ENCODE results near the gene ARMH1. TPM values are rescaled to one million over a fixed set of nuclear protein-coding genes. Genes with fewer than 3 reads are reported as not detected.
"Not testable (repeated sequence)": the region's sequence is repeated elsewhere in the genome, so short reads cannot be mapped to it uniquely, and the experiment has no call there.

ARMH1 gene
- total RNA-seq, 2 donors from 2014 or later: 53.0 to 56.8 TPM

DNA sequence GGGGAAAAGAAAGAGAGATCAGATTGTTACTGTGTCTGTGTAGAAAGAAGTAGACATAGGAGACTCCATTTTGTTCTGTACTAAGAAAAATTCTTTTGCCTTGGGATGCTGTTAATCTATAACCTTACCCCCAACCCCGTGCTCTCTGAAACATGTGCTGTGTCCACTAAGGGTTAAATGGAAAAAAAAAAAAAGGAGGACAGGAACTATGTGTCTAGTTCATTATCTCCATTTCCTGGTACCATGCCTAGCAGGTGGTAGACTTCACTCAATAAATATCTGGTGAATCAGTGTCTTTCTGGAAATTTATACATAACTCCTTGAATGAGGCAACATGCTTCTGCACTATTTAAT, 64.4 kb downstream of the ARMH1 start:
- H3K4me3 Mint-ChIP-seq: peak overlapping the region; percentile 87
- not testable (repeated sequence) for DNase-seq; H3K27me3 Mint-ChIP-seq; H3K36me3 Mint-ChIP-seq (ENCODE audit: low read depth); H3K9me3 ChIP-seq (ENCODE audit: control insufficient read depth, low read length, poor library complexity, severe bottlenecking); H3K4me1 Mint-ChIP-seq
- peak overlapping the region; percentile 91 for H3K27ac Mint-ChIP-seq
- peak; percentile 4 for ATAC-seq

- peak; percentile 100 for ATAC-seq
- no peaks in the 10 kb centered on the region for H3K9me3 ChIP-seq (ENCODE audit: control insufficient read depth, low read length, poor library complexity, severe bottlenecking)
- Mint-ChIP-seq H3K36me3 (ENCODE audit: low read depth) (peaks cover 4% of the 10 kb centered on the region), H3K27me3 (no peaks in the 10 kb centered on the region), H3K4me1 (peaks cover 6% of the 10 kb centered on the region), H3K4me3 (peak within 1 kb of the TSS; percentile 87), H3K27ac (peak within 1 kb of the TSS; percentile 91)
- peak; percentile 92 to 94 (median 94) for DNase-seq
These were observed 65.0 kb downstream of the ARMH1 start, which contains the start of gene KIF2C for GRCh38 chr1:44739307-44740178. TSS of gene KIF2C (plus strand) at chr1:44739837. CDS start at chr1:44739933, 96 bp downstream.

GRCh38 chr1:44740179-44740617, 65.7 kb downstream of the ARMH1 start:
- H3K27me3 Mint-ChIP-seq: no peaks in the 10 kb centered on the region
- no peaks in the 10 kb centered on the region for H3K9me3 ChIP-seq (ENCODE audit: control insufficient read depth, low read length, poor library complexity, severe bottlenecking)
- peaks cover 4% of the 10 kb centered on the region for H3K36me3 Mint-ChIP-seq (ENCODE audit: low read depth)
- no peak for ATAC-seq
- H3K4me3 Mint-ChIP-seq: peak overlapping the region; percentile 87
- peak overlapping the region; percentile 91 for H3K27ac Mint-ChIP-seq
- DNase-seq: no peak
- peaks cover 6% of the 10 kb centered on the region for H3K4me1 Mint-ChIP-seq

DNA sequence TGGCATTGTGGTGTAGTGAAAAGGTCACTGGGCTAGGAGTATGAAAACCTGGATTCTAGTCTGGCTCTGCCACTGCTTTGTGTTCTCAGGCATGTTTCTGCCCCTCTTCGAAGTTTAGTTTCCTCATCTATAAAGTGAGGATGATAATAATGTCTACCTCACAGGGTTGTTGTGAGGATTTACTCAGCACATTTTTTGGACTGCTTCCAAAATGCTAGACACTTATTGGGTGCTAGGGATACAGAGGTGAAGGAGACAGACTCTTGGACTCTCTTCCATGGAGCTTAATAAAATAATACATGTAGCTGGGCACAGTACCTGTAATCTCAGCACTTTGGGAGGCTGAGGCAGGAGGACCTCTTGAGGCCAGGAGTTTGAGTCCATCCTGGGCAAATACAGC, 68.7 kb downstream of the ARMH1 start:
- H3K27ac Mint-ChIP-seq: peak overlapping the region; percentile 61
- H3K4me1 Mint-ChIP-seq: peaks cover 6% of the 10 kb centered on the region
- ATAC-seq (no peak), DNase-seq (no peak)
- H3K9me3 ChIP-seq (ENCODE audit: control insufficient read depth, low read length, poor library complexity, severe bottlenecking): no peaks in the 10 kb centered on the region
- no peaks in the 10 kb centered on the region for H3K36me3 Mint-ChIP-seq (ENCODE audit: low read depth)
- H3K27me3 Mint-ChIP-seq: no peaks in the 10 kb centered on the region
- no peak overlapping the region for H3K4me3 Mint-ChIP-seq

- no peaks in the 10 kb centered on the region for H3K9me3 ChIP-seq (ENCODE audit: control insufficient read depth, low read length, poor library complexity, severe bottlenecking)
- H3K36me3 Mint-ChIP-seq (ENCODE audit: low read depth): no peaks in the 10 kb centered on the region
- no peak for DNase-seq
- no peak for ATAC-seq
- H3K4me3 Mint-ChIP-seq: no peak overlapping the region
- peaks cover 2% of the 10 kb centered on the region for H3K4me1 Mint-ChIP-seq
- no peaks in the 10 kb centered on the region for H3K27me3 Mint-ChIP-seq
- H3K27ac Mint-ChIP-seq: no peak overlapping the region
These were observed 73.4 kb downstream of the ARMH1 start for GRCh38 chr1:44747878-44748277.

GRCh38 chr1:44757420-44757819, 82.9 kb downstream of the ARMH1 start:
- ATAC-seq: no peak
- no peak overlapping the region for H3K27ac Mint-ChIP-seq
- no peak overlapping the region for H3K4me3 Mint-ChIP-seq

GRCh38 chr1:44759077-44759476, 84.6 kb downstream of the ARMH1 start:
- H3K27ac Mint-ChIP-seq: no peak overlapping the region
- H3K4me3 Mint-ChIP-seq: no peak overlapping the region
- H3K4me1 Mint-ChIP-seq: peaks cover 8% of the 10 kb centered on the region
- no peaks in the 10 kb centered on the region for H3K27me3 Mint-ChIP-seq
- ATAC-seq (no peak), DNase-seq (no peak)
- no peaks in the 10 kb centered on the region for H3K36me3 Mint-ChIP-seq (ENCODE audit: low read depth)
- H3K9me3 ChIP-seq (ENCODE audit: control insufficient read depth, low read length, poor library complexity, severe bottlenecking): no peaks in the 10 kb centered on the region

More at GRCh38 chr1:44757420-44757819, 82.9 kb downstream of the ARMH1 start:
- peaks cover 2% of the 10 kb centered on the region for H3K4me1 Mint-ChIP-seq
- H3K36me3 Mint-ChIP-seq (ENCODE audit: low read depth): no peaks in the 10 kb centered on the region
- H3K27me3 Mint-ChIP-seq: no peaks in the 10 kb centered on the region
- no peak for DNase-seq
- H3K9me3 ChIP-seq (ENCODE audit: control insufficient read depth, low read length, poor library complexity, severe bottlenecking): no peaks in the 10 kb centered on the region

- H3K9me3 ChIP-seq (ENCODE audit: control insufficient read depth, low read length, poor library complexity, severe bottlenecking): no peaks in the 10 kb centered on the region
- Mint-ChIP-seq H3K4me1 (peaks cover 8% of the 10 kb centered on the region), H3K4me3 (no peak overlapping the region), H3K36me3 (ENCODE audit: low read depth) (no peaks in the 10 kb centered on the region), H3K27me3 (no peaks in the 10 kb centered on the region), H3K27ac (peak overlapping the region; percentile 78)
- DNase-seq (no peak), ATAC-seq (no peak)
These were observed 86.4 kb downstream of the ARMH1 start for GRCh38 chr1:44760876-44761275.

- DNase-seq; H3K9me3 ChIP-seq (ENCODE audit: control insufficient read depth, low read length, poor library complexity, severe bottlenecking); H3K27ac Mint-ChIP-seq; H3K27me3 Mint-ChIP-seq; ATAC-seq; H3K4me1 Mint-ChIP-seq; H3K4me3 Mint-ChIP-seq; H3K36me3 Mint-ChIP-seq (ENCODE audit: low read depth): not testable (repeated sequence)
These were observed 91.9 kb downstream of the ARMH1 start for GRCh38 chr1:44766421-44766820.

Other genes with a start within 250 kb of the ARMH1 start
- 1 to 10 TPM; 2.6 to 2.8 TPM for gene TMEM53, start 233 bp upstream of the ARMH1 start, total RNA-seq
- not detected for gene RNU5D-1, start 56.5 kb downstream of the ARMH1 start, total RNA-seq
- gene KIF2C, start 65.1 kb downstream of the ARMH1 start, total RNA-seq: 1 to 10 TPM; 1.4 to 1.7 TPM
- 1,000 to 10,000 TPM; 2,841 to 3,014 TPM for gene RPS8, start 100.8 kb downstream of the ARMH1 start, total RNA-seq
- 1 to 10 TPM; 1.1 to 1.4 TPM for gene BEST4, start 113.5 kb downstream of the ARMH1 start, total RNA-seq
- gene PLK3, start 125.7 kb downstream of the ARMH1 start, total RNA-seq: 100 to 1,000 TPM; 389 to 523 TPM
- gene DYNLT4, start 132.6 kb downstream of the ARMH1 start, total RNA-seq: 1 to 10 TPM; 5.5 to 6.2 TPM
- 10 to 100 TPM; 43.1 to 56.6 TPM for gene BTBD19, start 133.8 kb downstream of the ARMH1 start, total RNA-seq
- gene PTCH2, start 168.5 kb downstream of the ARMH1 start, total RNA-seq: 1 to 10 TPM; 1.6 to 1.7 TPM